Measurements from ENCODE around the gene HIBCH. TPM values are rescaled to one million over a fixed set of nuclear protein-coding genes. Genes with fewer than 3 reads are reported as not detected.

The HIBCH gene
- total RNA-seq, 3 donors from 2014 or later (not counting 1 experiment from before 2014, with no cell fraction given): 19.3 to 31.4 (median 21.6) TPM

GRCh38 chr2:190355968-190356644, 36.5 kb upstream of the HIBCH start:
- Histone ChIP-seq H3K4me1 (ENCODE audit: control insufficient read depth, insufficient read depth, low read length) (peaks cover 11% of the 10 kb centered on the region), H3K4me3 (ENCODE audit: low read length) (no peak overlapping the region), H3K27ac (ENCODE audit: low read length) (no peak overlapping the region), H3K36me3 (ENCODE audit: control insufficient read depth, insufficient read depth, low read length) (peaks cover 2% of the 10 kb centered on the region), H3K9me3 (ENCODE audit: control insufficient read depth, insufficient read depth, low read length) (no peaks in the 10 kb centered on the region), H3K27me3 (ENCODE audit: control insufficient read depth, insufficient read depth, low read length) (no peaks in the 10 kb centered on the region)
- no peaks in the 10 kb centered on the region for H3K36me3 Mint-ChIP-seq
- no peak for ATAC-seq
- no peak overlapping the region for H3K27ac Mint-ChIP-seq
- peaks cover 38 to 47% of the 10 kb centered on the region in 2 donors for H3K4me1 Mint-ChIP-seq
- no peak overlapping the region for H3K4me3 Mint-ChIP-seq
- no peak for DNase-seq
- H3K9me3 Mint-ChIP-seq: no peaks in the 10 kb centered on the region
- TF ChIP-seq, protein P1, sequence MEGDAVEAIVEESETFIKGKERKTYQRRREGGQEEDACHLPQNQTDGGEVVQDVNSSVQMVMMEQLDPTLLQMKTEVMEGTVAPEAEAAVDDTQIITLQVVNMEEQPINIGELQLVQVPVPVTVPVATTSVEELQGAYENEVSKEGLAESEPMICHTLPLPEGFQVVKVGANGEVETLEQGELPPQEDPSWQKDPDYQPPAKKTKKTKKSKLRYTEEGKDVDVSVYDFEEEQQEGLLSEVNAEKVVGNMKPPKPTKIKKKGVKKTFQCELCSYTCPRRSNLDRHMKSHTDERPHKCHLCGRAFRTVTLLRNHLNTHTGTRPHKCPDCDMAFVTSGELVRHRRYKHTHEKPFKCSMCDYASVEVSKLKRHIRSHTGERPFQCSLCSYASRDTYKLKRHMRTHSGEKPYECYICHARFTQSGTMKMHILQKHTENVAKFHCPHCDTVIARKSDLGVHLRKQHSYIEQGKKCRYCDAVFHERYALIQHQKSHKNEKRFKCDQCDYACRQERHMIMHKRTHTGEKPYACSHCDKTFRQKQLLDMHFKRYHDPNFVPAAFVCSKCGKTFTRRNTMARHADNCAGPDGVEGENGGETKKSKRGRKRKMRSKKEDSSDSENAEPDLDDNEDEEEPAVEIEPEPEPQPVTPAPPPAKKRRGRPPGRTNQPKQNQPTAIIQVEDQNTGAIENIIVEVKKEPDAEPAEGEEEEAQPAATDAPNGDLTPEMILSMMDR (IDR thresholded peaks at IDR 0.05): no peak
- H3K27me3 Mint-ChIP-seq (ENCODE audit: low read depth in 2 of 2): no peaks in the 10 kb centered on the region
- intact Hi-C loops (cut with micrococcal nuclease): no loop called here
- WGBS (ENCODE audit: insufficient coverage): 91% methylated on average over 6 of the region's 6 CpGs

GRCh38 chr2:190354003-190354690, 34.5 kb upstream of the HIBCH start:
- Mint-ChIP-seq H3K9me3 (no peaks in the 10 kb centered on the region), H3K27ac (peak overlapping the region in 1 of 2 donors; percentile 79), H3K36me3 (no peaks in the 10 kb centered on the region), H3K4me3 (no peak overlapping the region), H3K27me3 (ENCODE audit: low read depth in 2 of 2) (no peaks in the 10 kb centered on the region), H3K4me1 (peaks cover 22 to 33% of the 10 kb centered on the region in 2 donors)
- ATAC-seq (no peak), DNase-seq (no peak)
- TF ChIP-seq, protein P1 (IDR thresholded peaks at IDR 0.05): no peak
- peaks cover 7% of the 10 kb centered on the region for H3K4me1 ChIP-seq (ENCODE audit: control insufficient read depth, insufficient read depth, low read length)
- no peak overlapping the region for H3K27ac ChIP-seq (ENCODE audit: low read length)
- H3K27me3 ChIP-seq (ENCODE audit: control insufficient read depth, insufficient read depth, low read length): no peaks in the 10 kb centered on the region
- no peaks in the 10 kb centered on the region for H3K9me3 ChIP-seq (ENCODE audit: control insufficient read depth, insufficient read depth, low read length)
- H3K36me3 ChIP-seq (ENCODE audit: control insufficient read depth, insufficient read depth, low read length): peaks cover 2% of the 10 kb centered on the region
- WGBS (ENCODE audit: insufficient coverage): 96% methylated on average over 9 of the region's 12 CpGs
- intact Hi-C loops (cut with micrococcal nuclease): no loop called here
- no peak overlapping the region for H3K4me3 ChIP-seq (ENCODE audit: low read length)

GRCh38 chr2:190353537-190353899, 33.9 kb upstream of the HIBCH start:
- intact Hi-C loops (cut with micrococcal nuclease): no loop called here
- Mint-ChIP-seq H3K4me3 (no peak overlapping the region), H3K4me1 (peaks cover 22 to 29% of the 10 kb centered on the region in 2 donors), H3K27me3 (ENCODE audit: low read depth in 2 of 2) (no peaks in the 10 kb centered on the region), H3K9me3 (no peaks in the 10 kb centered on the region), H3K27ac (peak overlapping the region; percentile 76 to 79), H3K36me3 (no peaks in the 10 kb centered on the region)
- TF ChIP-seq, protein P1 (IDR thresholded peaks at IDR 0.05): no peak
- H3K4me1 ChIP-seq (ENCODE audit: control insufficient read depth, insufficient read depth, low read length): peaks cover 5% of the 10 kb centered on the region
- H3K27ac ChIP-seq (ENCODE audit: low read length): no peak overlapping the region
- peaks cover 2% of the 10 kb centered on the region for H3K36me3 ChIP-seq (ENCODE audit: control insufficient read depth, insufficient read depth, low read length)
- no peaks in the 10 kb centered on the region for H3K27me3 ChIP-seq (ENCODE audit: control insufficient read depth, insufficient read depth, low read length)
- DNase-seq: no peak
- H3K9me3 ChIP-seq (ENCODE audit: control insufficient read depth, insufficient read depth, low read length): no peaks in the 10 kb centered on the region
- ATAC-seq: no peak
- no peak overlapping the region for H3K4me3 ChIP-seq (ENCODE audit: low read length)
